ENCODE measurements around the gene TYMS. TPM values are rescaled to one million over a fixed set of nuclear protein-coding genes. Genes with fewer than 3 reads are reported as not detected.

TYMS gene
- total and polyA plus RNA-seq, 9 of the 15 experiments (the other 6 are each of a cell fraction or from before 2014, with no cell fraction given): 69.1 to 409 (median 175) TPM

- no peak for TF ChIP-seq SRSF3 (IDR thresholded peaks at IDR 0.05; ENCODE audit: insufficient read depth, low read length)
- TF ChIP-seq SRSF7 (optimal IDR thresholded peaks at IDR 0.05; ENCODE audit: low read depth, low read length): no peak
- peak; percentile 93; the same call in 1 of the 2 replicates for TF ChIP-seq ZNF584 (CRISPR knock-in tag; IDR thresholded peaks at IDR 0.05; ENCODE audit: low read depth)
- TF ChIP-seq BRF1 (IDR thresholded peaks at IDR 0.05; ENCODE audit: borderline replicate concordance, extremely low read depth, insufficient read length): no peak
- peak; percentile 99 for TF ChIP-seq CCNT2 (IDR thresholded peaks at IDR 0.05; ENCODE audit: borderline replicate concordance, extremely low read depth, insufficient read length, low read depth, low read length)
- no peak for TF ChIP-seq ZNF740 (CRISPR knock-in tag; IDR thresholded peaks at IDR 0.05)
- no peak for TF ChIP-seq ZNF740 (tag; IDR thresholded peaks at IDR 0.05)
- TF ChIP-seq ZNF655 (CRISPR knock-in tag; IDR thresholded peaks at IDR 0.05): no peak
- TF ChIP-seq MCM2 (IDR thresholded peaks at IDR 0.05; ENCODE audit: low read depth): no peak
- no peak for TF ChIP-seq FOXK1 (CRISPR knock-in tag; IDR thresholded peaks at IDR 0.05; ENCODE audit: borderline replicate concordance)
- TF ChIP-seq YY1 (IDR thresholded peaks at IDR 0.05; ENCODE audit: borderline replicate concordance in 1 of 3, control insufficient read depth in 1 of 3, extremely low read depth in 1 of 3, insufficient read depth in 3 of 3, insufficient read length in 1 of 3, insufficient replicate concordance in 2 of 3, low read depth in 1 of 3, low read length in 2 of 3): no peak
- TF ChIP-seq KLF1 (tag; IDR thresholded peaks at IDR 0.05): no peak
- peak; percentile 98 for TF ChIP-seq MEF2D (tag; conservative IDR thresholded peaks at IDR 0.05; ENCODE audit: low read depth)
- no peak for TF ChIP-seq ASH1L (IDR thresholded peaks at IDR 0.05; ENCODE audit: borderline replicate concordance, low read depth, partially characterized antibody)
- TF ChIP-seq LARP7 (IDR thresholded peaks at IDR 0.05): no peak
- TF ChIP-seq, protein P1, sequence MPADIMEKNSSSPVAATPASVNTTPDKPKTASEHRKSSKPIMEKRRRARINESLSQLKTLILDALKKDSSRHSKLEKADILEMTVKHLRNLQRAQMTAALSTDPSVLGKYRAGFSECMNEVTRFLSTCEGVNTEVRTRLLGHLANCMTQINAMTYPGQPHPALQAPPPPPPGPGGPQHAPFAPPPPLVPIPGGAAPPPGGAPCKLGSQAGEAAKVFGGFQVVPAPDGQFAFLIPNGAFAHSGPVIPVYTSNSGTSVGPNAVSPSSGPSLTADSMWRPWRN (IDR thresholded peaks at IDR 0.05; ENCODE audit: low read depth): peak; percentile 84
- no peak for TF ChIP-seq GTF2B (IDR thresholded peaks at IDR 0.05; ENCODE audit: extremely low read depth, insufficient read length)
- TF ChIP-seq GTF2A2 (tag; IDR thresholded peaks at IDR 0.05): no peak
- TF ChIP-seq RHOXF2B (CRISPR knock-in tag; conservative IDR thresholded peaks at IDR 0.05): no peak
- TF ChIP-seq FOXA1 (IDR thresholded peaks at IDR 0.05; ENCODE audit: borderline replicate concordance): no peak
- 0 out of 2 replicates have a peak, but pooled peaks have one; percentile 69 for TF ChIP-seq ZNF644 (tag; IDR thresholded peaks at IDR 0.05; ENCODE audit: low read depth)
- TF ChIP-seq ZNF347 (CRISPR knock-in tag; IDR thresholded peaks at IDR 0.05; ENCODE audit: low read depth): no peak
- no peak for TF ChIP-seq FOS (IDR thresholded peaks at IDR 0.05; ENCODE audit: extremely low read depth, insufficient read length)
- TF ChIP-seq MCM3 (IDR thresholded peaks at IDR 0.05): no peak
- no peak for TF ChIP-seq STAG1 (CRISPR knock-in tag; IDR thresholded peaks at IDR 0.05; ENCODE audit: borderline replicate concordance)
- no peak for TF ChIP-seq RBBP5 (IDR thresholded peaks at IDR 0.05; ENCODE audit: borderline replicate concordance, insufficient read depth, low read length, poor library complexity, severe bottlenecking)
These were observed 39.4 kb upstream of the TYMS start (continued) for GRCh38 chr18:617970-618504.
